HPDE6-E6E7 (cell line): ENCODE measurements around the gene DUOX2.
A peak's percentile ranks its signal among the peaks of the same experiment; 100 is the strongest.

Experiments used
- DNase-seq: peaks from one replicate; pipeline ENCODE4 v3.0.0; 2011; ENCODE audit warnings: missing footprints; ENCODE audit errors: extremely low spot score

DUOX2 gene

GRCh38 chr15:45114076-45114750 is at the start of gene DUOX2, which contains the start of gene DUOXA2:
Gene DUOX2, minus strand, starts transcription at chr15:45114172. Its CDS starts 761 bp downstream, at chr15:45113411.
Gene DUOXA2, plus strand, starts transcription at chr15:45114326. Its CDS starts 280 bp downstream, at chr15:45114606.
- DNase-seq = no peak

- no peak for DNase-seq
These were observed 49.5 kb upstream of the DUOX2 start for GRCh38 chr15:45163508-45163856.

DNA sequence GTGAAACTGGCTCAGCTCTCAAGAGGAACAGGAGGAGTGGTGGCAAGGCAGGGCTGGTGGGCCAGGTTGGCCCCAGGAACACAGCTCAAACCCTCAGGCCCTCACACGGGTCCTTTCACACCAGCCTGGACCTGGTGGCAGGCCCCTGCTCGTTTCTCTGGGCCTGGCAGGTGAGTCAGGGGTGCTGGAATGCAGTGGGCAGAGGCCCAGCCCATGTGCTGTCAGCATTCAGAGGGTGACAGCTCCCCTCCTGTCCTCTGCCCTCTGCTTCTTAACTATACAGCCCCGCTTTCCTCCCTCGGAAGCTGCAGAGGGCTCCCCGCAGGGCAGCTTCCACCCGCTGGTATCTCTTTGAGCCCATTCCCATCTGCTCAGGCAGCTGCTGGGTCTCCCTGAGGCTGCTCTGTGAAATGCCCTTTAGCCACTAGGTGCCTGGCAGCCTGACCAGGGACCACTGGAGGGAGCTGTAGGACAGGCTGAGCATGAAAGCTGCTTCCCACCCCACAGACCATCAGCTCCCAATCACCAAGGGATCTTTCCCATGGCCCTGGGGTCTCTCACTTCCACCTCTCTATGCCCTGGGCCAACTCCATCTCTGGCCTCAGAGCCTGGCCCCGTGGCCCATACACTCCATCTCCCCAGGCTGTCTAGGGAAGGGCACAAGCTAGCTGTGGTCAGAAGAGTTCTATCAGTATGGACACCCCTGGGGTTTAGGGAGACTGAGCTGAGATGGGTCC is 49.0 kb upstream of the DUOX2 start:
- peak; percentile 98 for DNase-seq

DNA sequence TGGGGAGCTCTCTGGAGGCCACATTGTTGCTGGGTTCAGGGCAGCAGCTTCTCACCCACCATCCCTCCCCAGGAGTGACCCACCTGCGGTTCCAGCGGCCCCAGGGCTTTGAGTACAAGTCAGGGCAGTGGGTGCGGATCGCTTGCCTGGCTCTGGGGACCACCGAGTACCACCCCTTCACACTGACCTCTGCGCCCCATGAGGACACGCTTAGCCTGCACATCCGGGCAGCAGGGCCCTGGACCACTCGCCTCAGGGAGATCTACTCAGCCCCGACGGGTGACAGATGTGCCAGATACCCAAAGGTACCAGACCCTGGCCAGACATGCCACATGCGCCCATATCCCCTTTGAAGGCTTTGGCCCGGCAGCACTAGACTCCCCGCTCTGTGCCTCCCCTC is 47.7 kb upstream of the DUOX2 start:
- no peak for DNase-seq

DNA sequence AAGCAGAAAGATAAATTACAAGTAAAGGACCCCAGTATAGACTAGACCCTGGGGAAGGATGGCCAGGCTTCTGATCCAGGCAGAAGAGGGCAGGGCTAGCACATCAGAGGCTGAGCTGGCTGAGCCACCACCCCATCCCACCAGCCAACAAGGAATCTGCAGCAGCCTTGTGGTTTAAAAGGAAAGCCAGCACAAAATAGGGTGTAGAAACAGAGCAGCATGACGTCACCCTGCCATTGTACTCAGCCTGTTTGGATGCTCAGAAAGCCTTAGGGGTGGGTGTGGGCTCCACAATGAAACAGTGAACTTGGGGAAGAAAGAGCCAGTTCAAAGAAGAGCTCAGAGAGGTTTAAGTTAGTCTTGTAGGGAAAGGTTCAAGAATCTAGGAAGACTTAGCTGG is 44.0 kb upstream of the DUOX2 start:
- peak; percentile 89 for DNase-seq

DNA sequence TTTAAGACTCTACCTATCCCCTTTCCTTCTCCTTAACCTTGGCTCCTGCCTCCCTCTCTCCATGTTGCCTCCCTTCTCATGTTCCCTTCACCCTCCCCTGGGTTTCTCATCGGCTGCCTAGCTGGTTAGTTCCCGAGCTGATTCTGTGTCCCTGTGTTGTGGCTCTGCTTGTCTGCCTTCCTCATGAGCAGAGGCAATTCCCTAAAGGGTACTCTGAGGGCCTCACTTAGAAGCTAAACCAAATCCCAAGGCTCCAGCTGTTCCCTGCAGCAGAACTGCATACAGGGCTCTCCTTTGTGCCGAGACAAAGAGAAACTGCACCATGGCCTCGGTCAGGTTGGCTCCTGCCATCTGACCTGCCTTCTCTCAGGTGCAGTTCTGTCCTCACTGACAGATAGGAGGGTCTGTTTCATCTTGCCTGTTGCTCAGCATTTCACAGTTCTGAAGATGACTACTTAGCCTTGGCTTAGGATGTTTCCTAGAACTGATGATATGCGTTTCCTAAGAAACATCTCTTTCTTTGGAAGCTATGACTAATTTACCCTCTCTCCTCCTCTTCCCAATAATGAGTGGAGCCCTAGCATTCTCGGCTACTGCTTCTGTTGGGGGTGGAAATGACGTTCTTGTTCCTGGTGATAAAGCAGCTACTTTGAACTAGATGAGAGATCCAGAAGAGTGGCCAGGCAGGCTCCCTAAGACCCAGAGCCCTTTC is 42.9 kb upstream of the DUOX2 start:
- DNase-seq = no peak

- no peak for DNase-seq
These were observed 41.8 kb upstream of the DUOX2 start for GRCh38 chr15:45155739-45156138.

DNA sequence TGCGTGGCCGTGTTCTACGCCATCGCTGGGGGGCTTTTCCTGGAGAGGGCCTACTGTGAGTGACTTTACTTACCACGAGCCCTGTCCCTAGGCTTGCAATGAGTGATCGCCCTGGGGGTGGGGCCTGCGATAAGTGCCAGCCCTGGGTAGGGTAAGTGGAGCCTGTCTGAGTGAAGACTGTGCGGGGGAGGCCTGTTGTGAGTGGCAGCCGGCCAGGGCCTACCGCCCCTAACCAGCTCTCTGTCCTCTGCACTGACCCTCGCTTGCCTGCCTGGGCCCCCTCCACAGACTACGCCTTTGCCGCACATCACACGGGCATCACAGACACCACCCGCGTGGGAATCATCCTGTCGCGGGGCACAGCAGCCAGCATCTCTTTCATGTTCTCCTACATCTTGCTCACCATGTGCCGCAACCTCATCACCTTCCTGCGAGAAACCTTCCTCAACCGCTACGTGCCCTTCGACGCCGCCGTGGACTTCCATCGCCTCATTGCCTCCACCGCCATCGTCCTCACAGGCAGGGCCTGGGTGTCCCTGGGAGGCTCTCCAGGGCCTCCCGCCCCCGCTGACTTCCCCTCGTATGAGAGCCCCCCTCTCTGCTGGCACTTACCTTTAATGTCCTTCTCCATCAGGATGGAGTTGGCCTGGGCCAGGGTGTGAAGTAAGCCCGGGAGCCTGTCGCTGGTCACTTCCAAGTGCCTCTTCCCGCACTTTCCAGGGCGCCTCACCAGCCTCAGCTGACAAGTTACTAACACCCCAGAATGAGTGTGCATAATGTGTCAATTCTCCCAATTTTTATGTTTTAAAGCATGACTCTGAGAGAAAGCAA is 38.2 kb upstream of the DUOX2 start:
- DNase-seq = no peak

DNA sequence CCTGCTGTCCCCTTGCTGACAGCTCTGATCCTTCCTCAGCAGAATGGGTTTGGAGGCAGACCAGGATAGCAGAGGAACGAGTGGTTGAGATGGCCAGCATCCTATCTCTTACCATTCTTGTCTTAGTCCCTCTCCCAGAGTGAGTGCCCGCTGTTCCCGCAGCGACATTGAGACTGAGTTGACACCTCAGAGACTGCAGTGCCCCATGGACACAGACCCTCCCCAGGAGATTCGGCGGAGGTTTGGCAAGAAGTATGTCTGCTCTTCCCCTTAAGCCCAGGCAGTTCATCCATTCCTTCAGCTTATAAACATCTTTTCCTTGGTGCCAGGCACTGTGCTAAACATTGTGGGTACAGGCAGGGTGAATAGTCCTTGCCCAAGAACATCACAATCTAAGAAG is 37.0 kb upstream of the DUOX2 start:
- DNase-seq = no peak

DNA sequence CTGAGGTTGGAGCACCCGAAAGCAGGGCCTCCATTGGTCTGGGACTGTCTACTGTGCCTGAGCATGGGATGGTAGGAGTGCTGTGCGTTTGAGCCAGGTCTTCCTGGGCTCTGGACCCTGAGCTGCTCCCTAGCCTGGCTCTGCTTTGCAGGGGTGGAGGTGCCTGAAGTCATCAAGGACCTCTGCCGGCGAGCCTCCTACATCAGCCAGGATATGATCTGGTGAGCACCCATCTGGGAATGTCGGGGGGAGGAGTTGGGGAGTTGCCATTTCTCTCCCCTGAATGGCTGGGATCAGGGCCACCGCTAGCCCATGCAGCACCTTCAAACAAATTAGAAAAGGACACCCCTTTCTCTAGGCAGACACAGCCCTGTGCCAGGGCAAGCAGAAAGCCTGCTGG is 36.5 kb upstream of the DUOX2 start:
- DNase-seq = no peak

GRCh38 chr15:45149060-45149459 is 35.1 kb upstream of the DUOX2 start:
- DNase-seq = no peak

DNA sequence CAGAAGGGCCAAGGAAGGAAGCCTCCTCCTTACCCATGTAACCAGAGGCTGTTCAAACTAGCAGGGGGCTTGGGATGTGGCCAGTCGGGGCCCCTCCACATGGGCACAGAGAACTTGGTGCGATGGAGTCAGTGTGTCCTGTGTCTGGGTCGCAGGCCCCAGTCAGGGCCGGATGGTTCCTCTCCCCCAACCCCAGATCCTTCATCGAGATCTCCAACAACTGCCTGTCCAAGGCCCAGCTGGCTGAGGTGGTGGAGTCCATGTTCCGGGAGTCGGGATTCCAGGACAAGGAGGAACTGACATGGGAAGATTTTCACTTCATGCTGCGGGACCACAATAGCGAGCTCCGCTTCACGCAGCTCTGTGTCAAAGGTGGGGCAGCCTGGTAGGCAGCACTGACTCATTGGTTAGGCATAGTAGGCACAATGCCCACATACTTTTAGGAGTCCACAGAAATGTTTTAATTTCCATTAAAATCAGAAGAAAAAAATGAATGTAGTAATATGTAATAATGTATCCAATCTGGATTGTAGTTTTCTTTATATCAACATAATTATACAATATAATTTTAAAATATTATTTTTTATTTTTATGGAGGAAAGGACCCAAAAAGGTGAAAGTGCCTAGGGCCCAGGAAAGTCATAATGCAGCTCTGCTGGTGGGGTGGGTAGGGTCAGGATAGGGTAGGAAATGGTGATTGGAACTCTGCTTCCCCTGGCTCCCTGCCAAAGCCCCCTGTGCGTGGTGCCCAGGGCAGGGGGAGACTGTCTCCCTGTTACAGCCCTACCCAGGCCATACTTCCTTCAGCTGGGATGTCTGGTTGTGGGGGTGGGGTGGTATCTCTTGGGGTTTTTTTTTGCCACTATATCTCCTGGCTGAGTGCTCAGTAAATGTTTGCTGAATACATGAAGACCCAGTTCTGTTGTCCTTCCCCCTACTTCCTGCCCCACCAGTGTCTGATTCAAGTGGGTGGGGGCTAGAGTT is 34.4 kb upstream of the DUOX2 start:
- no peak for DNase-seq

GRCh38 chr15:45147606-45148005 is 33.6 kb upstream of the DUOX2 start:
- no peak for DNase-seq

DNA sequence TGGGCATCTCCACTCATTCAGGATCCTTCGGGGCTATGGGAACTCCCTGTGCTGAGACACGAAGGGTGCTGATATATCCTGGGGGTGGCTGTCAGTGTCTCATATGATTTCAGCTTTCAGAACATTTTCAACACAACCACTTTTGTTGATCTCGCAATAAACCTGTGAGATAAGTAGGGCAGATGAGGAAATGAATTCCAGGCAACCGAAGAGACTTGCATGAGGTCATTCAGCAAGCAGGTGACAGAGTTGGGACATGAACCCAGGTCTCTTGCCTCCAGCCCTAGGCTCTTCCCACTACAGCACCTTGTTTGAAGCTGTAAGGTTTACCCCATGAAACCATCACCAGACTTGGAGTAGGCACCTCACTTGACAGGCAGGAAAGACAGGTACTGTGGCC is 32.4 kb upstream of the DUOX2 start:
- no peak for DNase-seq

DNA sequence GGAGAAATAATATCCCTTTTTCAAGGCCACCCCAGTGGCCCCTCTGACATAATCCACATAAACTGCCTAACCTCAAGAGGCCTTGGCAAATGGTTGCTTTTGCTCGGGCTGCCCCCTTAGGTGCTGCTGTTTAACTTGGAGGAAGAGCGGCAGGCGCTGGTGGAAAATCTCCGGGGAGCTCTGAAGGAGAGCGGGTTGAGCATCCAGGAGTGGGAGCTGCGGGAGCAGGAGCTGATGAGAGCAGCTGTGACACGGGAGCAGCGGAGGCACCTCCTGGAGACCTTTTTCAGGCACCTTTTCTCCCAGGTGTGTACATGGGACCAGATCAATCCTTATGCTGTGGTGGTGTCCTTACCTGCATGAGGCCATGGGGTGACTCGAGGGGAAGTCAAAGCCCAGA is 30.8 kb upstream of the DUOX2 start:
- DNase-seq = no peak

DNA sequence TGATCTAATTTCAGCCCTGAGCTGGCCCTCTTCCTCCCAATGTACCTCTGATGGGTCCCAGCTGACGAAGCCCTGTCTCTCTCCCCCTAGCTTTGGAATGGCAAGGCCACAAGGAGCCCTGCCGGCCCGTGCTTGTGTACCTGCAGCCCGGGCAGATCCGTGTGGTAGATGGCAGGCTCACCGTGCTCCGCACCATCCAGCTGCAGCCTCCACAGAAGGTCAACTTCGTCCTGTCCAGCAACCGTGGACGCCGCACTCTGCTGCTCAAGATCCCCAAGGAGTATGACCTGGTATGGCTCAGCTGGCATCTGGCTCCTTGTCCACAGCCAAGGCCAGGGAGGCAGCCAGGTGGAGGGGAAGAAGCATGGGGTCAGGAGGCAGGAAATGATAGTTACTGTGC is 30.0 kb upstream of the DUOX2 start:
- DNase-seq = no peak

GRCh38 chr15:45143056-45143455 is 29.1 kb upstream of the DUOX2 start:
- DNase-seq = no peak

GRCh38 chr15:45141386-45141785 is 27.4 kb upstream of the DUOX2 start:
- DNase-seq = no peak

GRCh38 chr15:45140557-45141250 is 26.7 kb upstream of the DUOX2 start:
- DNase-seq = no peak

GRCh38 chr15:45139770-45140169 is 25.8 kb upstream of the DUOX2 start:
- DNase-seq = no peak
